H1 (cell line): ENCODE data around the gene DCAF6. TPM values are rescaled to one million over a fixed set of nuclear protein-coding genes. Genes with fewer than 3 reads are reported as not detected.

Experiments used
- CTCF ChIA-PET: fragments of 300-600 bp; sonication (Branson Sonifier 250); formaldehyde crosslinking; loops from one replicate; lab custom pipeline; 2021; ENCODE audit not compliant: partially characterized antibody; lab: Charles Lee
- POLR2A ChIA-PET: fragments of 300-600 bp; sonication (Branson Sonifier 250); formaldehyde crosslinking; loops from one replicate; lab custom pipeline; 2021; ENCODE audit warnings: inconsistent platforms; ENCODE audit not compliant: partially characterized antibody; lab: Charles Lee
- DNase-seq, 2 experiments: peaks; one replicate each; pipeline versions ENCODE4 v3.0.0 to v3.0.0-alpha.2; 2010 to 2022; ENCODE audit warnings: low spot score in 2 of 2, low read depth in 1 of 2, mixed read lengths in 1 of 2
- FAIRE-seq: peaks from 2 replicates; lab custom pipeline; 2011; peaks lifted over from hg19 to GRCh38; lab: Jason Lieb, UNC
- H2AFZ ChIP-seq: 2 replicates; pipeline ENCODE4 v1.8.1; 2012; ENCODE audit warnings: low read length, inconsistent platforms
- H2AK5ac ChIP-seq: 2 replicates; pipeline ENCODE4 v1.6.1; 2013; ENCODE audit warnings: low read depth, low read length
- H2BK120ac ChIP-seq: replicated peaks from 2 replicates; pipeline ENCODE3; 2013; ENCODE audit warnings: low read depth, low read length, inconsistent platforms
- H2BK12ac ChIP-seq: 2 replicates; pipeline ENCODE4 v1.6.1; 2013; ENCODE audit warnings: low read depth, low read length
- H2BK15ac ChIP-seq: 2 replicates; pipeline ENCODE4 v1.6.1; 2013; ENCODE audit warnings: low read length
- H2BK20ac ChIP-seq: 2 replicates; pipeline ENCODE4 v1.6.1; 2013; ENCODE audit warnings: low read length
- H2BK5ac ChIP-seq: 2 replicates; pipeline ENCODE4 v1.6.1; 2013; ENCODE audit warnings: low read depth, low read length
- H3K14ac ChIP-seq: 2 replicates; pipeline ENCODE4 v1.6.1; 2013; ENCODE audit warnings: inconsistent platforms; ENCODE audit not compliant: insufficient read length
- H3K18ac ChIP-seq: 2 replicates; pipeline ENCODE4 v1.6.1; 2013; ENCODE audit warnings: low read length; ENCODE audit errors: extremely low read depth
- H3K23ac ChIP-seq: 2 replicates; pipeline ENCODE4 v1.6.1; 2013; ENCODE audit warnings: inconsistent platforms; ENCODE audit not compliant: insufficient read length
- H3K23me2 ChIP-seq: 2 replicates; pipeline ENCODE4 v1.6.1; 2013; ENCODE audit warnings: low read depth, low read length
- H3K27ac ChIP-seq: 2 replicates; pipeline ENCODE4 v1.6.1; 2011; ENCODE audit warnings: low read depth, low read length, inconsistent platforms
- H3K27me3 ChIP-seq, 4 experiments: replicated peaks in 1 of 4; 1 replicate in 1 of 4; 2 replicates in 3 of 4; pipeline versions ENCODE4 v1.6.1 to v1.8.1; 2011 to 2013; ENCODE audit warnings: low read length in 3 of 4, mild to moderate bottlenecking in 3 of 4, inconsistent platforms in 2 of 4, mixed read lengths in 2 of 4, moderate library complexity in 1 of 4; ENCODE audit not compliant: control insufficient read depth in 3 of 4, insufficient read depth in 3 of 4; ENCODE audit errors: extremely low read depth in 1 of 4
- H3K36me3 ChIP-seq, 4 experiments: 2 replicates each; pipeline versions ENCODE4 v1.6.1 to v1.8.1; 2011 to 2013; ENCODE audit warnings: mild to moderate bottlenecking in 4 of 4, low read length in 3 of 4, moderate library complexity in 2 of 4, control low read depth in 1 of 4, inconsistent platforms in 1 of 4; ENCODE audit not compliant: insufficient read depth in 4 of 4, control insufficient read depth in 2 of 4
- H3K4ac ChIP-seq: replicated peaks from 2 replicates; pipeline ENCODE3; 2013; ENCODE audit warnings: low read length, low read depth, mixed read lengths, inconsistent platforms; ENCODE audit not compliant: insufficient read length
- H3K4me1 ChIP-seq, 4 experiments: replicated peaks in 1 of 4; 1 replicate in 1 of 4; 2 replicates in 3 of 4; pipeline versions ENCODE4 v1.6.1 to v1.8.1; 2011 to 2013; ENCODE audit warnings: low read length in 3 of 4, inconsistent platforms in 2 of 4, mixed read lengths in 1 of 4; ENCODE audit not compliant: insufficient read depth in 4 of 4, control insufficient read depth in 3 of 4
- H3K4me2 ChIP-seq, 2 experiments: 2 replicates each; pipeline versions ENCODE4 v1.6.1 to v1.8.1; 2011 to 2013; ENCODE audit warnings: low read depth in 2 of 2, low read length in 2 of 2, control low read depth in 1 of 2, inconsistent platforms in 1 of 2, mild to moderate bottlenecking in 1 of 2; ENCODE audit not compliant: insufficient read depth in 1 of 2
- H3K4me3 ChIP-seq, 4 experiments: fragments of 200-600, 300-600 bp in 1 of 4; sonication (generic), shearing (Covaris generic), sonication (Bioruptor Twin) in 1 of 4; 2 replicates each; pipeline versions ENCODE4 v1.5.1 to v1.8.1; 2011 to 2016; ENCODE audit warnings: low read length in 4 of 4, low read depth in 3 of 4, control low read depth in 2 of 4, inconsistent platforms in 2 of 4, mild to moderate bottlenecking in 2 of 4, mixed read lengths in 1 of 4, moderate library complexity in 1 of 4; ENCODE audit not compliant: insufficient read depth in 2 of 4; ENCODE audit errors: extremely low read depth in 1 of 4
- H3K56ac ChIP-seq: replicated peaks from 2 replicates; pipeline ENCODE3; 2013; ENCODE audit warnings: low read depth, mild to moderate bottlenecking, mixed read lengths, low read length, inconsistent platforms; ENCODE audit not compliant: insufficient read length
- H3K79me1 ChIP-seq: 2 replicates; pipeline ENCODE4 v1.6.1; 2013; ENCODE audit warnings: low read depth, low read length, control low read depth
- H3K79me2 ChIP-seq, 2 experiments: 2 replicates each; pipeline versions ENCODE4 v1.6.1 to v1.8.1; 2012 to 2013; ENCODE audit warnings: low read length in 2 of 2, mild to moderate bottlenecking in 2 of 2, inconsistent platforms in 1 of 2; ENCODE audit not compliant: insufficient read depth in 2 of 2, control insufficient read depth in 1 of 2
- H3K9ac ChIP-seq, 4 experiments: replicated peaks in 1 of 4; 1 replicate in 1 of 4; 2 replicates in 3 of 4; pipeline versions ENCODE4 v1.6.1 to v1.8.1; 2011 to 2013; ENCODE audit warnings: low read depth in 3 of 4, low read length in 3 of 4, control low read depth in 2 of 4, mild to moderate bottlenecking in 2 of 4, moderate library complexity in 2 of 4, inconsistent platforms in 1 of 4; ENCODE audit errors: extremely low read depth in 1 of 4
- H3K9me3 ChIP-seq, 2 experiments: 2 replicates each; pipeline versions ENCODE4 v1.6.1 to v1.8.1; 2012 to 2013; ENCODE audit warnings: mild to moderate bottlenecking in 2 of 2, moderate library complexity in 2 of 2, control low read depth in 1 of 2, inconsistent platforms in 1 of 2, low read depth in 1 of 2, low read length in 1 of 2, mixed read lengths in 1 of 2; ENCODE audit not compliant: insufficient read depth in 2 of 2
- H4K20me1 ChIP-seq, 2 experiments: replicated peaks in 1 of 2; 2 replicates each; pipeline versions ENCODE3 to v1.8.1; 2011 to 2013; ENCODE audit warnings: inconsistent platforms in 2 of 2, low read length in 2 of 2, mild to moderate bottlenecking in 1 of 2; ENCODE audit not compliant: insufficient read depth in 2 of 2, control insufficient read depth in 1 of 2
- H4K5ac ChIP-seq: 2 replicates; pipeline ENCODE4 v1.6.1; 2013; ENCODE audit warnings: low read length, low read depth, mixed read lengths, inconsistent platforms; ENCODE audit not compliant: insufficient read length
- H4K8ac ChIP-seq: 2 replicates; pipeline ENCODE4 v1.8.0; 2013; ENCODE audit warnings: mild to moderate bottlenecking, moderate library complexity, low read length, inconsistent platforms; ENCODE audit not compliant: insufficient read depth; ENCODE audit errors: extremely low read depth
- H4K91ac ChIP-seq: replicated peaks from 2 replicates; pipeline ENCODE3; 2013; ENCODE audit warnings: low read length, mixed read lengths, inconsistent platforms; ENCODE audit not compliant: insufficient read length
- CREB1 ChIP-seq: IDR thresholded peaks from 2 replicates; pipeline ENCODE4 v1.6.1; 2012; ENCODE audit warnings: inconsistent platforms
- JUN ChIP-seq: IDR thresholded peaks from 2 replicates; pipeline ENCODE4 v1.6.1; 2011; ENCODE audit warnings: low read depth, mild to moderate bottlenecking, improper control_type of control experiment, low read length
- NANOG ChIP-seq: IDR thresholded peaks from 2 replicates; pipeline ENCODE4 v1.6.1; 2011; ENCODE audit warnings: low read length, low read depth, mild to moderate bottlenecking, inconsistent platforms; ENCODE audit not compliant: insufficient read depth, poor library complexity, severe bottlenecking
- TAF7 ChIP-seq: optimal IDR thresholded peaks from 2 replicates; pipeline ENCODE3; 2011; ENCODE audit warnings: low read depth, mild to moderate bottlenecking, inconsistent platforms, low read length, moderate library complexity, borderline replicate concordance
- TBP ChIP-seq: IDR thresholded peaks from 2 replicates; pipeline ENCODE4 v1.6.1; 2011; ENCODE audit warnings: low read depth, low read length, improper control_type of control experiment
- WGBS, 2 experiments: shearing (Covaris generic) in 1 of 2; methylation state at CpG; one replicate each; pipeline versions ENCODE4 v1.1.6 to v1.1.7; 2013 to 2015; ENCODE audit warnings: low lambda C conversion rate in 2 of 2, mixed read lengths in 2 of 2, inconsistent platforms in 1 of 2, low coverage in 1 of 2, missing lambda C conversion rate in 1 of 2; ENCODE audit not compliant: insufficient replicate concordance in 2 of 2, insufficient coverage in 1 of 2, insufficient read length in 1 of 2; ENCODE audit errors: extremely low coverage in 1 of 2, missing lambda C conversion rate in 1 of 2; 5-methylcytosine and 5-hydroxymethylcytosine counted together
- polyA plus RNA-seq, 7 experiments: library from polyadenylated mRNA; depleted of rRNA in 3 of 7; stranded (reverse) in 5 of 7; unstranded in 2 of 7; fragments of >200 nt in 5 of 7; fragments of 200-250 nt in 2 of 7; gene quantifications; 1 replicate in 5 of 7; 2 replicates in 1 of 7; 4 replicates in 1 of 7; pipeline versions ENCODE4 v1.2.1 to v1.2.3, GENCODE V29; 2011 to 2013; ENCODE audit warnings: missing spikeins in 2 of 7, mixed read lengths in 2 of 7
- total RNA-seq: library from RNA; stranded (reverse); fragmentation: NEBNext Ultra II Directional; extraction: Animal tissue kit (Norgen Biotek cat#: 25700); gene quantifications from 2 replicates; pipeline ENCODE4 v1.2.1, GENCODE V29; 2021

Gene DCAF6
- total and polyA plus RNA-seq, 2 of the 8 experiments (the other 6 are each of a cell fraction or from before 2014, with no cell fraction given): 12.3 to 17.4 TPM

DNA sequence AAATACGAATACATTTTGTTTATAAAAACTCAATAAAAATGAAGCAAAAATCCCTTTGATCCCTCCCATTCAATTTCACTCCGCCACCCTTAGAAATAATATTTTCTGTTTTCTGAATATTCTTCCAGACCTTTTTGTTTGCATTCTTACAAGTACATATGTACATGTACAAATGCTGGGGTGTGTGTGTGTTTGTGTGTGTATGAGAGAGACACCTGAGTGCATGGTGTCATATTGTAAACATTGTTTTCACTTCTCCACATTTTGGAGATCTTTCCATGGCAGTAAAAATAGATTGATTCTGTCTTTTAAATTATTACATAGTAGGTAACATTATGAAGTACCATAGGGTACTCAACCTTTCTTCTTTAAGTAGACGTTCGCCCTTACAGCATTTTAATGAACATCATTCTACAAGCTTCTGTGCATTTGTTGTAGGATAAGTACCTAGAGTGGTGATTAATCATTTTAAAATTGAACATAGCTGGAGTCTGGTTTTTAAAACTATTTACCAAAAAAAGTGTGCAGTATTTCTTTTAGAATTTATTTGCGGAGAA is 1.7 kb downstream of the DCAF6 start:
- CTCF ChIA-PET: no interaction called here

More for the DNA sequence above, 1.7 kb downstream of the DCAF6 start:
- H3K4me2 ChIP-seq: peak overlapping the region; percentile 88 to 95
- WGBS, 2 experiments: 60% methylated on average over 5 of the region's 5 CpGs; no CpG with 5 or more reads in 1 of the 2 experiments
- H4K91ac ChIP-seq: no peak overlapping the region
- POLR2A ChIA-PET: interaction anchor here (0.7 to 1.7 kb wide), 3 partner anchors 10 to 142 kb away, joined by 3 to 4 read pairs (median 3); no protein-coding TSS in a partner anchor
- peak overlapping the region; percentile 90 to 95 (median 92) for H3K4me3 ChIP-seq
- H3K9ac ChIP-seq: no peak overlapping the region; a peak in 1 of 7 replicates
- H2BK120ac ChIP-seq: no peak overlapping the region
- no peak overlapping the region for H4K8ac ChIP-seq
- no peak overlapping the region for H2BK5ac ChIP-seq
- no peak overlapping the region for H2BK20ac ChIP-seq
- H4K5ac ChIP-seq: no peak overlapping the region
- H3K18ac ChIP-seq: no peak overlapping the region
- peaks cover 9% of the 10 kb centered on the region for H3K23me2 ChIP-seq
- peak overlapping the region; percentile 91 for H3K4ac ChIP-seq
- no peak overlapping the region for H3K56ac ChIP-seq
- no peaks in the 10 kb centered on the region for H3K79me1 ChIP-seq
- no peak overlapping the region for H3K14ac ChIP-seq
- peaks cover 0 to 68% of the 10 kb centered on the region in 2 experiments; a peak in 3 of 4 replicates for H3K79me2 ChIP-seq
- H3K23ac ChIP-seq: no peak overlapping the region
- H3K9me3 ChIP-seq: no peaks in the 10 kb centered on the region
- H4K20me1 ChIP-seq: no peaks in the 10 kb centered on the region
- peaks cover 0 to 4% (median 0%) of the 10 kb centered on the region in 4 experiments; a peak in 2 of 7 replicates for H3K4me1 ChIP-seq
- DNase-seq: no peak
- no peak overlapping the region for H2AFZ ChIP-seq
- no peak for FAIRE-seq
- no peaks in the 10 kb centered on the region for H3K27me3 ChIP-seq
- H3K36me3 ChIP-seq: no peaks in the 10 kb centered on the region
- no peak overlapping the region for H2BK12ac ChIP-seq
- H3K27ac ChIP-seq: no peak overlapping the region
- no peak for TF ChIP-seq CREB1
- TF ChIP-seq NANOG: no peak
- no peak for TF ChIP-seq JUN
- no peak for TF ChIP-seq TBP
- no peak for TF ChIP-seq TAF7
- H2BK15ac ChIP-seq: no peak overlapping the region
- H2AK5ac ChIP-seq: no peak overlapping the region
